PC-9 (cell line): ENCODE results near the gene LAMC1. TPM values are rescaled to one million over a fixed set of nuclear protein-coding genes. Genes with fewer than 3 reads are reported as not detected.

Experiments used
- BruUV-seq: library from RNA; stranded (reverse); fragments of 400-500 nt; replicated peaks from 2 replicates; lab custom pipeline; 2021; lab: Mats Ljungman, UMichigan
- CTCF ChIA-PET: fragments of 300-600 bp; sonication (Branson Sonifier 250); formaldehyde crosslinking; loops from one replicate; lab custom pipeline; 2022; ENCODE audit warnings: antibody characterized with exemption; lab: Charles Lee
- POLR2A ChIA-PET: fragments of 300-600 bp; sonication (Branson Sonifier 250); formaldehyde crosslinking; loops from one replicate; lab custom pipeline; 2022; ENCODE audit warnings: antibody characterized with exemption; ENCODE audit not compliant: unreplicated experiment; lab: Charles Lee
- DNase-seq, 2 experiments: peaks; one replicate each; pipeline versions ENCODE4 v3.0.0 to v3.0.0-alpha.2; 2015 to 2022; ENCODE audit warnings: mixed read lengths in 1 of 2
- H2AFZ ChIP-seq: fragments of 200-600 bp; sonication (generic); 2 replicates; pipeline ENCODE4 v1.8.1; 2017; ENCODE audit warnings: antibody characterized with exemption
- H3F3A ChIP-seq: fragments of 200-600 bp; sonication (generic); 2 replicates; pipeline ENCODE4 v1.8.1; 2017; ENCODE audit warnings: antibody characterized with exemption, mild to moderate bottlenecking, low read depth; ENCODE audit not compliant: insufficient read depth
- H3K27ac ChIP-seq: fragments of 200-600 bp; sonication (generic); 2 replicates; pipeline ENCODE4 v1.6.1; 2016; ENCODE audit warnings: mixed run types
- H3K27me3 ChIP-seq: fragments of 200-600 bp; sonication (generic); 2 replicates; pipeline ENCODE4 v1.6.1; 2016; ENCODE audit warnings: low read depth, mixed run types; ENCODE audit not compliant: insufficient read depth
- H3K36me3 ChIP-seq: fragments of 200-600 bp; sonication (generic); 2 replicates; pipeline ENCODE4 v1.6.1; 2016; ENCODE audit warnings: low read depth, mixed run types
- H3K4me1 ChIP-seq: fragments of 200-600 bp; sonication (generic); replicated peaks from 2 replicates; pipeline ENCODE4 v1.6.1; 2016; ENCODE audit warnings: mixed run types; ENCODE audit not compliant: insufficient read depth
- H3K4me2 ChIP-seq: fragments of 200-600 bp; sonication (generic); 2 replicates; pipeline ENCODE4 v1.6.1; 2017; ENCODE audit warnings: mixed run types
- H3K4me3 ChIP-seq: fragments of 200-600 bp; sonication (generic); 2 replicates; pipeline ENCODE4 v1.6.1; 2016; ENCODE audit warnings: mixed run types
- H3K79me2 ChIP-seq: fragments of 200-600 bp; sonication (generic); 2 replicates; pipeline ENCODE4 v1.6.1; 2017; ENCODE audit warnings: low read depth, mixed run types
- H3K9me2 ChIP-seq: fragments of 200-600 bp; sonication (generic); 2 replicates; pipeline ENCODE4 v1.8.1; 2017; ENCODE audit warnings: mild to moderate bottlenecking; ENCODE audit not compliant: insufficient read depth
- H3K9me3 ChIP-seq: fragments of 200-600 bp; sonication (generic); 2 replicates; pipeline ENCODE4 v1.8.1; 2016; ENCODE audit warnings: low read depth; ENCODE audit not compliant: insufficient read depth
- H4K20me1 ChIP-seq: fragments of 200-600 bp; sonication (generic); 2 replicates; pipeline ENCODE4 v1.8.1; 2017; ENCODE audit not compliant: insufficient read depth
- EZH2 ChIP-seq: fragments of 200-600 bp; sonication (generic); IDR thresholded peaks from 2 replicates; pipeline ENCODE4 v1.8.0; 2017; ENCODE audit warnings: antibody characterized with exemption, low read depth
- intact Hi-C: fragments of 100-400 bp; cut with micrococcal nuclease; formaldehyde crosslinking; loops from one replicate; pipeline ENCODE4 v1.10.0; 2022; ENCODE audit not compliant: unreplicated experiment
- total RNA-seq: library from RNA; stranded (reverse); gene quantifications from 2 replicates; pipeline ENCODE4 v1.2.3, GENCODE V29; 2021
- TF ChIP-seq, protein P1 (sequence below): fragments of 200-600 bp; sonication (generic); conservative IDR thresholded peaks from 2 replicates; pipeline ENCODE4 v1.6.1; 2017; ENCODE audit warnings: mixed run types, antibody characterized with exemption, mild to moderate bottlenecking, moderate library complexity

Gene LAMC1
- total RNA-seq, 1 experiment from 2014 or later, result 95.5 TPM

DNA sequence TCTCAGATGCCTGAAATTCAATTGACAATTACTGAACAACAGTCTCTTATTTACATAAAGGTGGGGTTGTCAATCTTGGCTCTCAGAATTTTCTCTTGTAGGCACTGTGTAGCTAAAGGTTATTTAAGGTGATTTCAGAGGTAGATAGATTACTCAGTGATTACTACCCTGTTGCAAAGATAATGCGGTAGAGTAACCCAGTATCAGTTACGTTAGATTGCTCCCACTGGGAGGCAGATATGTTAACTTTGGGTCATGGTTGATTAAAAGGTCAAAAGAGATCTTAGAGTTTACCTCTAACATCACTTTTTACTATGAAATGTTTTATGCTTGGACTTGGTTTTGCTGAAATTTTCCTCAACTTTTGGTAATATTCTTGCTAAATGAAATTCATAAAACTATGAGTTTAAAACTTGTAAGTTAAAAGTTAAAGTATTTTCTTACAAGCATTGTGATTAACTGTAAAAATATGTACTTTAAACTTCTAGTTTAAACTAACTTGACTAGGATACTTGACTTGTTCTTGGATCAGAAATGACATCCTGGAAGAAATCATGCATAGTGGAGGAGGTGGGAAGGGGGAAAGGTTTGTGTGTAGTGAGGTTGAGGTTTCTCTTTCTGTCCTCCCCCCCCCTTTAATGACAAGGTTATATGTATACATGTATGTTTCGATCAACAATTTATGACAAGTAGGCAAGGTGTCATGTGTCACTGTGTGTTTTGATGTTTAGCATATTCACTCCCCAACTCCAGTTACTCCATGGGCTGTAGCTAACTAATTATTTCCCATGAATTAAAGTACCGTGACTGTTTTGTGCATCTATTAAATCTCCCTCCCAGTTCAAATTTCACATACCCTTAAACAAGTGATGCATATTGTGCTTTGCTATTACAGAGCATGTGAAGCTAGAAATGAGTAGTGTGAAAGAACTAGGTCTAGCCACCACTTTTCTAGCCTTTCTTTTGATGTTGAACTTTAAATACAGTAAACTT is 2.9 kb downstream of the LAMC1 start:
- POLR2A ChIA-PET, result interaction anchor here (0.5 to 0.7 kb wide), 4 partner anchors 25 to 436 kb away, joined by 3 to 6 read pairs (median 3); no protein-coding TSS in a partner anchor
- DNase-seq, result peak in 1 of 2 experiments; percentile 64
- peak overlapping the region; percentile 77 for H3K27ac ChIP-seq
- H2AFZ ChIP-seq, result no peak overlapping the region
- intact Hi-C loops, result loop anchor here (2.0 to 10.0 kb wide), 4 partner anchors 35 to 161 kb away; partner anchors contain the start of gene LAMC2
- H3K4me3 ChIP-seq, result peak overlapping the region; percentile 82
- peaks cover 67% of the 10 kb centered on the region for H3K4me1 ChIP-seq
- H3K79me2 ChIP-seq, result peaks cover 80% of the 10 kb centered on the region
- BruUV-seq, result no TSS peak
- H3K9me3 ChIP-seq, result no peaks in the 10 kb centered on the region
- no peaks in the 10 kb centered on the region for H3K9me2 ChIP-seq
- TF ChIP-seq, protein P1, sequence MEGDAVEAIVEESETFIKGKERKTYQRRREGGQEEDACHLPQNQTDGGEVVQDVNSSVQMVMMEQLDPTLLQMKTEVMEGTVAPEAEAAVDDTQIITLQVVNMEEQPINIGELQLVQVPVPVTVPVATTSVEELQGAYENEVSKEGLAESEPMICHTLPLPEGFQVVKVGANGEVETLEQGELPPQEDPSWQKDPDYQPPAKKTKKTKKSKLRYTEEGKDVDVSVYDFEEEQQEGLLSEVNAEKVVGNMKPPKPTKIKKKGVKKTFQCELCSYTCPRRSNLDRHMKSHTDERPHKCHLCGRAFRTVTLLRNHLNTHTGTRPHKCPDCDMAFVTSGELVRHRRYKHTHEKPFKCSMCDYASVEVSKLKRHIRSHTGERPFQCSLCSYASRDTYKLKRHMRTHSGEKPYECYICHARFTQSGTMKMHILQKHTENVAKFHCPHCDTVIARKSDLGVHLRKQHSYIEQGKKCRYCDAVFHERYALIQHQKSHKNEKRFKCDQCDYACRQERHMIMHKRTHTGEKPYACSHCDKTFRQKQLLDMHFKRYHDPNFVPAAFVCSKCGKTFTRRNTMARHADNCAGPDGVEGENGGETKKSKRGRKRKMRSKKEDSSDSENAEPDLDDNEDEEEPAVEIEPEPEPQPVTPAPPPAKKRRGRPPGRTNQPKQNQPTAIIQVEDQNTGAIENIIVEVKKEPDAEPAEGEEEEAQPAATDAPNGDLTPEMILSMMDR, result no peak
- no peak for TF ChIP-seq EZH2
- no peaks in the 10 kb centered on the region for H3K27me3 ChIP-seq
- CTCF ChIA-PET, result interaction anchor here (2.3 kb wide), 1 partner anchor 64 kb away, joined by 13 read pairs; no protein-coding TSS in a partner anchor
- no peaks in the 10 kb centered on the region for H3K36me3 ChIP-seq
- peak overlapping the region; percentile 95 for H3K4me2 ChIP-seq
- H3F3A ChIP-seq, result peaks cover 44% of the 10 kb centered on the region
- peaks cover 4% of the 10 kb centered on the region; the same call in 1 of the 2 replicates for H4K20me1 ChIP-seq

DNA sequence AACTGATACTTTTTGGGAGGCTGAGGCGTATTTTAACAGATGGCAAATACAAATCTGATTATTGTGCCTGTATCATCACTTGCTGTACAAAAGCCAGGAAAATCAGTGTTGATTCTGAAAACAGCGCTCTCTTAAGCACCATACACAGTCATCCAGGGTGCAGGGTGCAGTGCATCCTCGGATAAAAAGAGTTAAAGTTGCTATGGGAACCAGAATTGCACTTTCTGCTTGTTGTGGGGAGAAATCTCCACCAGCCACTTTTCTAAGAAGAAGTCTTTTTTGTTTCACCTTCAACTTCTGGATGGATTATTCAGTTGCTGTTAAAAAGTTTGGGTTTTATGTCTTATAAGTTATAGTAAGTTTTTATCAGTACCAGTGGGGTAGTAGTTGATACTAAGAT is 3.8 kb downstream of the LAMC1 start:
- BruUV-seq, result no TSS peak
- POLR2A ChIA-PET, result interaction anchor here (0.6 to 0.7 kb wide), 4 partner anchors 61 to 291 kb away, joined by 3 to 8 read pairs (median 4); no protein-coding TSS in a partner anchor
- intact Hi-C loops, result loop anchor here (10.0 kb wide), 1 partner anchor 142 kb away; no protein-coding TSS in a partner anchor
- DNase-seq, result no peak
- H3K36me3 ChIP-seq, result no peaks in the 10 kb centered on the region
- H3K9me3 ChIP-seq, result no peaks in the 10 kb centered on the region
- H3K4me2 ChIP-seq, result peak overlapping the region; percentile 95
- H3K4me3 ChIP-seq, result no peak overlapping the region
- no peaks in the 10 kb centered on the region for H3K9me2 ChIP-seq
- TF ChIP-seq, protein P1, result no peak
- TF ChIP-seq EZH2, result no peak
- H3K4me1 ChIP-seq, result peaks cover 64% of the 10 kb centered on the region
- H4K20me1 ChIP-seq, result peaks cover 4% of the 10 kb centered on the region; the same call in 1 of the 2 replicates
- H3K79me2 ChIP-seq, result peaks cover 81% of the 10 kb centered on the region
- no peaks in the 10 kb centered on the region for H3K27me3 ChIP-seq
- no peak overlapping the region for H3K27ac ChIP-seq
- H2AFZ ChIP-seq, result no peak overlapping the region
- H3F3A ChIP-seq, result peaks cover 37% of the 10 kb centered on the region
- CTCF ChIA-PET, result interaction anchor here (0.5 kb wide), 1 partner anchor 38 kb away, joined by 3 read pairs; no protein-coding TSS in a partner anchor

DNA sequence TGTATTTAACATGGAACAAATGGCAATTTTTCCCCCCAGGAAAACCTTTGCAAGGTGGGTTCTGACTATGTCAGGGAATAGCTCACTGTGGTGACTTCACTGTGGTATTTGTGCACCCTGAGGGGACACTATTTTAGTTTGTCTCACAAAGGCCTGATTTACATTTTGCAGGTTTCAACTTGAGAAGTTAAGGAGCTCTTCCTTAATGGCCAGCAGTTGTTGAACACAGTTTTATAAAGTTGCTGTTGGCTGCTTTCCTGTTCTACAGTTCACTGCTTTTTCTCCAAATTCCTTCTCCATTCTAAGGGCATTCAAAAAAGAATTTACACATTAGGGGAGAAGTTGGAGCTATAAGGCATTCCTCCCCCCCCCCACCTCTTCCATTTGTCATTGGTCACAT is 4.6 kb downstream of the LAMC1 start:
- no peaks in the 10 kb centered on the region for H3K9me2 ChIP-seq
- H3K27ac ChIP-seq, result no peak overlapping the region
- no peak for DNase-seq
- no peaks in the 10 kb centered on the region for H3K36me3 ChIP-seq
- no peak overlapping the region for H2AFZ ChIP-seq
- peaks cover 30% of the 10 kb centered on the region for H3F3A ChIP-seq
- H3K27me3 ChIP-seq, result no peaks in the 10 kb centered on the region
- POLR2A ChIA-PET, result interaction anchor here (0.6 to 0.7 kb wide), 4 partner anchors 60 to 290 kb away, joined by 3 to 5 read pairs (median 4); no protein-coding TSS in a partner anchor
- intact Hi-C loops, result loop anchor here (10.0 kb wide), 1 partner anchor 143 kb away; no protein-coding TSS in a partner anchor
- peak overlapping the region; percentile 3; the same call in 1 of the 2 replicates for H3K4me2 ChIP-seq
- TF ChIP-seq EZH2, result no peak
- TF ChIP-seq, protein P1, result no peak
- H3K4me1 ChIP-seq, result peaks cover 72% of the 10 kb centered on the region
- peaks cover 88% of the 10 kb centered on the region for H3K79me2 ChIP-seq
- no peaks in the 10 kb centered on the region for H3K9me3 ChIP-seq
- BruUV-seq, result no TSS peak
- H4K20me1 ChIP-seq, result peaks cover 4% of the 10 kb centered on the region; the same call in 1 of the 2 replicates
- CTCF ChIA-PET, result interaction anchor here (0.5 kb wide), 1 partner anchor 37 kb away, joined by 3 read pairs; no protein-coding TSS in a partner anchor
- no peak overlapping the region for H3K4me3 ChIP-seq
